HG03575 (cell line): ENCODE results near the gene AHSP.
"Not testable (repeated sequence)": the region's sequence is repeated elsewhere in the genome, so short reads cannot be mapped to it uniquely, and the experiment has no call there.

Experiments used
- ATAC-seq: cut with Tn5 transposase; IDR thresholded peaks from one replicate; pipeline ENCODE4 v1.9.1; 2021; ENCODE audit not compliant: unreplicated experiment, insufficient number of reproducible peaks, low FRiP score; ENCODE audit errors: extremely low read depth

AHSP gene

DNA sequence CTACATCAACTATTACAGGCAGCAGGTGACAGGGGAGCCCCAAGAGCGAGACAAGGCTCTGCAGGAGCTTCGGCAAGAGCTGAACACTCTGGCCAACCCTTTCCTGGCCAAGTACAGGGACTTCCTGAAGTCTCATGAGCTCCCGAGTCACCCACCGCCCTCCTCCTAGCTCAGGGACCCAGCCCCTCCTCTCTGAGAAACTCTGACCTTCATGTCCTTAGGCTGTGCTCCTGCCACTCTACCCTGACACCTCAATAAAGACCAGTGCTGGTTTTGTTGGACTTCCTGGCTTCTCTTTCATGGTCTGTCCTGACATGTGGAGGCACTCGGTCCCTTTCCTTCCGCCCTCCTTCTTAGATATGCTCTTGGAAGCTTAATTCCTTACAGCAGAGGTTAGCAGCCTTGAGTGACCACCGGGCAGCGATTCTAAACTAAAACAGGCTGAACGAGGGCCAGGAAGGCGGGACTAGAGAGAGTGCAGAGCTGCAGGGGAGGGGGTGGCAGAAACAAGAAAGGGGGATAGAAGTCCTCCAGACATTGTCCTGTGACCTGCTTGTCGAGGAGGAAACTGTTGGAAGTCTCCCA is 915 bp downstream of the AHSP start:
- ATAC-seq: no peak

DNA sequence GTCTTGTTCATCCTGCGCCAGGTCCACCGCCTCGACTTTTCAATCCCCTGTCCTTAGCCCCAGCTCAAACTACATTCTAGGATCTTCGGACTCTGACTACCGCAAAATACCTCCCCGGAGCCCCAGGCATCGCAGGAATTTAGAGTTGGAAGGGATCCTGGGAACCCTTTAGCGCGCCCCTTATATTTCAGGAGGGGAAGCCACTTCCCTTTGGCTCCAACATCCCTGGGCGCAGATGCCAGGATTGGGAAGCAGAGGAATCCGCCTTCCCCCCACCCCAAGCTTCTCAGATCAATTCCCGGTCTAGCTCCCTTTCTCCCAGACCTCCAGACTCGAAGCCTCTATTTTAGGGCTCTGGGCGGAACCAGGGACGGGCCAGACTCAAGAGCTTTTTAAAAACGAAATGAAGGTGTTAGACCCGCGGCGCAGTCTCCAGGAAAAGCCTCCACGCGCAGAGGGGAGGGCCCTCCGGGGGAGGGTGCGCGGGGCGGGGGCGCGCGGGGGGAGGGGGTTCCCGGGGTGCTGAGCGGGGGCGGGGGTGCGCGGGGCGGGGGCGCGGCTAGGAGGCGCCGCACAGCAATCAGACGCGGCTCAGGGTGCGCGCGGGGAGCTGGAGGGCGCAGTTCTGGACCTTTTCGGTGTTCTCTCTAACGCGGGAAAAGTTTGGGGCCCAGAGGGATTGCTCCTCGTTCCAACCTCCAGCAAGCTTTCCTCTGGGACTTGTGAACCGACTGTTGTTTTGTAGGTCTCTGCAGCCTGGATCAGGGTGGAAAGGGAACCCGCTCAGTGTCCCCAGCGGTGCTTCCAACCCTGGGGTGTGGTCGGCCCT is 1.6 kb downstream of the AHSP start:
- ATAC-seq: no peak

DNA sequence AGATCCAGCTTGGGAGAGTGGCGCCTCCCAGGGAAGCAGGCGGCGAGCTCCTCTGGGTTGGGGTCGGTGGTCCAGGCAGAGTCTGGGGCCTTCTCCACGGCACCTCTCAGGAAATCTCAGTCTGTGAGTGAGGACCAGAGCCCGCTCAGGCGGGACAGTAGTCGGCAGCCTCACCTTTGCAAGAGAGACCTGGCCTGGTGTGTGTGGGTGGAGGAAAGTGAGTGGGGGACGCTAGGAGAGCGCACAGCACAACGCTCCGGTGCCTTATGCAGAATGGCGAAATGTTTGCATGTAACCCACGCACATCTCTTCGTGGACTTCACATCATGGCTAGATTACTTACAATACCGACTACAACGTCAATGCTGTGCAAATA is 2.2 kb downstream of the AHSP start:
- no peak for ATAC-seq

DNA sequence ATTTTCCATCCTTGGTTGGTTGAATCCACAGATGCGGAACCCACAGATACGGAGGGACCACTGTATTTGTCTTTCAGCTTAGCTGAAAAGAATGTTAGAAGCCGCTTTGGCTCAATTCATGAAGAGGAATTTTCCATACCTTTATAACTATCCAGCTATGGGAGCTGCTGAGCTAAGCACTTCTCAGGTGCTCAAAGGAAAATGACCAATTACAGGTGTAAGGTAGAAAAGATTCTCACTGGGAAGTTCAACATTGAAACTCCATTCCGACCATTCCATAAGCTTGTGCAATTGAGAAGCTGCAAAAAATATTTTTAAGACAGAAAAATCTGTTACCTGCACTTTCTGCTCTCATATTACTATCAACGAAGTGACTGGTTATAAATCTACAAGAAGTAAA is 2.7 kb downstream of the AHSP start:
- ATAC-seq: no peak

DNA sequence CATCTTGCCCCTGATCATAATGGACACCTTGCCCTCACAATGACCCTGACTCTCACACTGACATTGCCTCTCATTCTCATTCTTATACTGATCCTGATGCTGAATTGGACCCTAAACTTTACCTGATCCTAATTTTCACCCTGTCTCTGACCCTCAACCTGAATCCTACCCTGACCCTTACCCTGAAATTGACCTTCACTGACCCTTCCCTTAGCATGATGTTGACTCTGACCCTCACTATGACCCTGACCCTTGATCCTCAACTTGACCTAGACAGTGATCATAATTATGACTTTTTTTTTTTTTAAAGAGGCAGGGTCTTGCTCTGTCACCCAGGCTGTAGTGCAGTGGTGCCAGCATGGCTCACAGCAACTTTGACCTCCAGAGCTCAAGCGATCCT is 3.4 kb downstream of the AHSP start:
- ATAC-seq: no peak

DNA sequence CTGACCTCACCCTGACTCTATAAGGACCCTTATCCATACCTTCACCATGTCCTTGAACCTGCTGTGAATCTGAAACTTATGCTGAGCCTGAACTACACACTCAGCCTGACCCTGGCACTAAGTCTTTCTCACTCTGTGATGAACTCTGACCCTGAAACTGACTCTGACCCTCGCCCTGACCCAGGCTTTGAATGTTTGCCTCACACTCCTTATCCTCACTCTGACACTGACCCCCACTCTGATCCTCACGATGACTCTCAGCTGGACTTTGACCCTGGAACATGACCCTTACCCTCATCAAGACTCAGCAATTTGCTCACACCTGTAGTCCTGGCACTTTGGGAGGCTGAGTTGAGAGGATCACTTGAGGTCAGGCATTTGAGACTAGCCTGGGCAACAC is 4.4 kb downstream of the AHSP start:
- ATAC-seq: no peak

DNA sequence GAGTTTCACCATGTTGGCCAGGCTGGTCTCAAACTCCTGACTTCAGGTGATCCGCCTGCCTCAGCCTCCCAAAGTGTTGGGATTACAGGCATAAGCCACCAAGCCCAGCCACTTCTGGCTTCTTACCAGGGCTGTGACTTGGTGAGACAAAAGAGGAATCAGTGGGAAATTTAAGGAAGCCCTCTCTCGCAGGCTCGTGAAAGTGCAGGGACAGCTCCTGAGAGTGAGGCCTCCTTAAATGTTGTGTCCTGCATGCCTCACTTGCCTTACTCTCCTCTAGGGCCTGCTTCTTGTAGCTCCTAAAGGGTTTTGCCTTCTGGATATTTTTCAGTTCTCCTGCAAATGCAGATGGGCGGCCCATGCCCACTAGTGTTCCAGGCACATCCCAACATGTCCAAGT is 5.2 kb downstream of the AHSP start:
- ATAC-seq: no peak

DNA sequence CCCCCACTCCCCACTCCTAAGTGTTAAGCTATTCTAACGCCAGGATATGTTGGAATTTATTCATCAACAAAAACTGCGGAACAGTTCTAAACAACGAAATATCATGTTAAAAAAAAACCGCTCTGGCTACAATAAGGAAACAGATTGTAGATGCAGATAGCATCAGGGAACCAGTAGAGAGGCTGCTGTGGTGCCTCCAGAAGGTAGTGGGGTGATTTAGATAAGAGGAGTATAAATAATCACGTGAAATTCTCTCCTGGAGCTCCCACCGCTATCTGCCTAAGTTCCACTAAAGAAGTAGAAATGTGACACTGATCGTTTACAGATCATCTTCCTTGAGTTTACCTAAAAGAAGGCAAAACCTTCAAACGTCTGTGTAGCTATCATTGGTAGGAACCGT is 8.0 kb downstream of the AHSP start:
- no peak for ATAC-seq

DNA sequence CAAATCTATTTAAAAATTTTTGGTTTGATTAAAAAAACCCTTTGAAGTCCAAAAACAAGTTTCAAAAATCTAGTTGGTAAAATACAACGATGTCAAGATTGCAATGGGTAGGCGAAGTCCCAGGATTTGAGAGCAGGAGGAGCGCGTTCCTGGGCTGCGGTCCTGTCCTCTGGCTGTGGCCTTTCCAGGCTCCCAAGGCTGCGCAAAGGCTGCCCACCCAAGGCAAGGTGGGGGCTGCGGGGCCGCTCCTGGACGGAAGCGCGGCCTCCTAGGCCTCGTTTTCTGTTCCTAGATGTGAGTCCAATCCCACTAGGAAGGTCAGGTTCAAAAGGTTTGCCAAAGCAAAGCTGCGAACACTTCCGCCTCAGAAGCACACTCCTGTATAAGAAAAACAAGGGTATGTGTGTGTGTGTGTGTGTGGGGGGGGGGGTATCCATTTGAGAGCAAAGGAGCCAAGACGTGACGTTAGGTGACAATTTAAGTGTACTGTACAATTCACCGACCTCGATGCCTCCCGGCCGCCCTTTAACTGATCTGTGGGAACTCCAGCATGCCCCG is 9.2 kb downstream of the AHSP start:
- no peak for ATAC-seq

DNA sequence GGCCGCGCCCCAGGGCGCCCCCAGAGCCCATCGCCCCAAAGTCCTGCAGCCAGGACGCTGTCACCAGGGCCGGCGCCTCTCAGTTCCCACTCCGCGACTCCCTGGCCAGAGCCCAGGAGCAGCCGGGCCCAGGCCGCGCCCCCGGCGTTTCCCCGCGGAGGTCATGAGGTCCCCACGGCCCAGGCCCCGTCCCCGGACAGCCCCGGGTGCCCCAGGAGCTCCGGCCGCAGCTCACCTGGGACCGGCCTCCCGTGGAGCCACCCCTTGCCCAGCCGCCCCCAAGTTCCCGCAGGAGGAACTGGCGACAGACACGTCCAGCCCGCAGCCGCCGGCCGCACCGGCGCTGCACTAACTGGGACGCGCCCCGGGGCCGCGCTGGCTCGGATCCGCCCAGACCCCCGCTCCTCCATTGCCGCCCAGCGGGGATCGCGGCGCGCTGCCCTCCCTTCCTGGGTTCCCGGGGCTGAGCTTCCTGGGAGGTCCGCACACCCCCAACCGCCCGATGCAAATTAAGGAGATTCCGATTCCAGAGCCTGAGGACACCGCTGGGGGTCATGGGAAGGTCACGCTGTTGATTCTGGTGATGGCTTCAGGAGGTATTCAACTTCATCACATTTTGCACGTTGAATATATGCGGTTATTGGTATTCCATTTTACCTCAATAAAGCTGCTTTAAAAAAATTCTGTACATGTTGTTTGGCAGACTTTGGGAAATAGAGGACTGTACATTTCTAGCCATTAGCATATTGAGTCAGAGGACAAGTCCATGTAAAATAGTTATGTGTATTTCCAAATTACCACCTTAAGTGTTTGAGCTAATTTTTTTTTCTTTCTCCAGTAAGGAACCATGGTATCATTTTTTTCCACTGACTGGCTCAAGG is 9.9 kb downstream of the AHSP start:
- ATAC-seq: no peak

DNA sequence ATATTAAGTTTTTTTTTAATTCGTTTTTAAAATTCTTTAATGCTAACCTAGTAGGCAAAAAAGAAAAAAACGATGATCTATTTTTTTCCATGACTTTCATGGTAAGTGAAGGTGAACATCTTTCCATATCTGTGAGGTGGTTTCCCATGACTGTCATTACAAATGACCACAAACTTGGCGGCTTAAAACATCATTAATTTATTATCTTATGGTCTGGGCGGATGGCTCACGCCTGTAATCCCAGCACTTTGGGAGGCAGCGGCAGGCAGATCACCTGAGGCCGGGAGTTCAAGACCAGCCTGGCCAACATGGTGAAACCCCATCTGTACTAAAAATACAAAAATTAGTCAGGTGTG is 10.5 kb downstream of the AHSP start:
- ATAC-seq: not testable (repeated sequence)

DNA sequence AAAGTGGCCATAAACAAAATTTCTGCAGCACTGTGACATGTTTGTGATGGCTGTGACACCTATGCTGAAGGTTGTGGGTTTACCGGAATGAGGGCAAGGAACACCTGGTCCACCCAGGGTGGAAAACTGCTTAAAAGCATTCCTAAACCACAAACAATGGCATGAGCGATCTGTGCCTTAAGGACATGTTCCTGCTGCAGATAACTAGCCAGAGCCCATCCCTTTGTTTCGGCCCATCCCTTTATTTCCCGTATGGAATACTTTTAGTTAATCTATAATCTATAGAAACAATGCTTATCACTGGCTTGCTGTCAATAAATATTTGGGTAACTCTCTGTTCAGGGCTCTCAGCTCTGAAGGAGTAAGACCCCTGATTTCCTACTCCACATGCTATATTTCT is 12.1 kb downstream of the AHSP start:
- not testable (repeated sequence) for ATAC-seq

DNA sequence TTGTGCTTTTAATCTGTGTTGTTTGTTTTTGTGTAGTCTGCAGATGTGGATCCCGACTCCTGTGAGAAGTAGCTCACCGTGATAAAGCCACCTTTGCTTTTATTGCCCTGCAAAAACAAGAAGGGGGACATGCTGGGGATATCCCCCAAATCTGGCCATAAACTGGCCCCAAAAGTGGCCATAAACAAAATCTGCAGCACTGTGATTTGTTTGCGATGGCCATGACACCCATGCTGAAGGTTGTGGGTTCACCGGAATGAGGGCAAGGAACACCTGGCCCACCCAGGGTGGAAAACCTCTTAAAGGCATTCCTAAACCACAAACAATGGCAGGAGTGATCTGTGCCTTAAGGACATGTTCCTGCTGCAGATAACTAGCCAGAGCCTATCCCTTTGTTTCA is 15.1 kb downstream of the AHSP start:
- ATAC-seq: no peak

DNA sequence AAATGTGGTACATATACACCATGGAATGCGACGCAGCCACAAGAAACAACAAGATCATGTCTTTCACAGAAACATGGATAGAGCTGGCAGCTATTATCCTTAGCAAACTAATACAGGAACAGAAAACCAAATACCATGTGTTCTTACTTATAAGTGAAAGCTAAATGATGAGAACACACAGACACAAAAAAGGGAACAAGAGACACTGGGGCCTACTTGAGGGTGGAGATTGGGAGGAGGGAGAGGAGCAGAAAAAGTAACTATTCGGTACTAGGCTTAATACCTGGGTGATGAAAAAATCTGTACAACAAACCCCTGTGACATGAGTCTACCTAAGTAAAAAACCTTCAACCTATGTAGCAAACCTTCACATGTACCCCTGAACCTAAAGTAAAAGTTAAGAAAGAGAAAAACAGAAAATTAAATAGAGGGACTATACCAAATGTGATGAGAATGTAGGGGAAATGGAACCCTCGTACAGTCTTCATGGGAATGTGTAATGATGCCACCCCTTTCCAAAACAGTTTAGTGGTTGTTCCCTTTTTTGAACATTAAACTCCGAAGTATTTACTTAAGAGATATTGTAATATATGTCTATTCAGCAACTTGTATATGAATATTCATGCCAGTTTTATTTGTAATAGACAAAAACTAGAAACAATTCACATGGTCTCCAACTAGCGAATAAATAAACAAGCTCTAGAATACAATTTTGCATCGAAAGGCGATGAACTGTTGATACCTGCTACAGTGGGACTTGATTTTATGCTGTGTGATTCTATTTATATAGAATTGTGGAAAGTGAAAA is 33.9 kb downstream of the AHSP start:
- ATAC-seq: no peak

DNA sequence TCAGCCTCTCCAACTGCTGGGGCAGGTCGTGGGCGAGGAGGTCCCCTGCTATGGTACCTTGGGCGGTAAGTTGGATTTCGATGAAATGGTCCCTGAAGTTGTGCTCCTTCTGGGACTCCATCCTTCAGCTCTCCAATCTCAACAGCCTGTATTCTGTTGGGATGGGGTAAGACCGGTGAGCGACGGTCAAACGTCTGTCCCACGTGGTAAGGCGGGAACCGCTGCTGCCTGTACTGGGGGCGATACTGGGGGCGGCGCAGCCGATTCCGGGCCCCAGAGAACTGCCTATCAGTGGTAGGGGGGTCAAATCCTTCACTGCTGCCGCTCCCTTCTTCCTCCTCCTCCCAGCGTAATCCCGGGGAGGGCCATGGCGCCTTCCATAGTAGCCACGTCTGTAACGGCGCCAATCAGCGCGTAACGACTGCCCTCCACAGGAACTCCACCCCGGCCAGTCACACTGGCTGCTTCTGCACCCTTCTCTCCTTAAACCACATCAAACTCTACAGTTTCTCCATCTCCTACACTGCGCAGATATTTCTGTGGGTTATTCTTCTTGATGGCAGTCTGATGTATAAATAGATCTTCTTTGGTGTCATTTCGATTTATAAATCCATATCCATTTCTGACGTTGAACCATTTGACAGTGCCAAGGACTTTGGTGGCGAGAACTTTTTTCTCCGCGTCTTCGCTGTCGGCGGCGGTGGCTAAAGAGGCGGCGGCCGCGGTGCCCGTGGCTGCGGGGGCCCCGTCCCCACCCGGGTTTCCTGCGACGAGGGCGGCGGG is 41.1 kb downstream of the AHSP start:
- no peak for ATAC-seq

DNA sequence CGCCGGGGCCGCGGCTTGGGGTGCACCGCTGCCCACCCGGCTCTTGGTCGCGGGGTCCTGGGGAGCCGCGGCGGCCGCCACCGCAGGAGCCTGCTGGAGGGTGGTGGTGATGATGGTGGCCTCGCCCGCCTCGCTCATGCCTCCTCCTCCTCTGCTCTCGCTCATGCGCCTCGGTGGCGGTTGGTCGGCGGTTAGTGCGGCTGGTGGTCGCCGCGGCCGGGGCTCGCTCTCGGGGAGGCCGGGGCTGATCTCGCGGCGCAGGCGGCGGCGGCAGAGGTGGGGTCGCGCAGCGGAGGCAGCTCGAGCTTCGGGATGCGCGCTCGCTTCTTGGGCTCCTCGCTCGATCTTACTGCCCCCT is 41.6 kb downstream of the AHSP start:
- ATAC-seq: no peak

DNA sequence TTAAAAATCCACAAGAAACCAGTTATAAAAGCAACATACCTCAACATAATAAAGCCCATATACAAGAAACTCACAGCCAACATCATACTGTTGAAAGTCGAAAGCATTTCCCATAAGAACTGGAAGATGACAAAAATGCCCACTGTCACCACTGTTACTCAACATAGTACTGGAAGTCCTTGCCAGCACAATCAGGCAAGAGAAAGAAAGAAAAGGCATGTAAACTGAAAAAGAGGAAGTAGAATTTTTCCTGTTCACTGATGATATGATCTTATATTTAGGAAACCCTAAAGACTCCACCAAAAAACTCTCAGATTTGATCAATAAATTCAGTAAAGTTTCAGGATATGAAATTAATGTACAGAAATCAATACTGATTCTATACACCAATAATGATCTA is 45.1 kb downstream of the AHSP start:
- no peak for ATAC-seq

DNA sequence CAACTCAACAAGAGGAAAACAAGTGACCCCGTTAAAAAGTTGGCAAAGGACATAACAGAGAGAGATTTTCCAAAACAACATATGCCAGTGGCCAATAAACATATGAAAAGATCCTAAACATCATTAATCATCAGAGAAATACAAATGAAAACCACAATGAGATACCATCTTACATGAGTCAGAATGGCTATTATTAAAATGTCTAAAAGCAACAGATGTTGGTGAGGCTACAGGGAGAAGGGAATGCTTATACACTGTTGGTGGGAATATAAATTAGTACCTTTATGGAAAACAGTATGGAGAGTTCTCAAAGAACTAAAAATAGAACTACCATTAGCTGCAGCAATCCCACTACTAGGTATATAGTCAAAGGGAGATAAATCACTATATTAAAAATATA is 46.5 kb downstream of the AHSP start:
- not testable (repeated sequence) for ATAC-seq
